Measurements from ENCODE around the gene REEP5.
"Not testable (repeated sequence)": the region's sequence is repeated elsewhere in the genome, so short reads cannot be mapped to it uniquely, and the experiment has no call there.

Gene REEP5

GRCh38 chr5:112866739-112867138, 55.3 kb downstream of the REEP5 start:
- H3K27me3 ChIP-seq (ENCODE audit: control insufficient read depth in 1 of 2, insufficient read depth in 2 of 2, low read length in 2 of 2) = no peaks in the 10 kb centered on the region
- peaks cover 24 to 48% of the 10 kb centered on the region in 2 donors for H3K36me3 ChIP-seq (ENCODE audit: control insufficient read depth in 2 of 2, insufficient read depth in 2 of 2, low read length in 2 of 2)
- H3K4me1 ChIP-seq (ENCODE audit: control insufficient read depth, insufficient read depth, low read length) = peaks cover 12% of the 10 kb centered on the region
- no peak overlapping the region for H3K4me3 ChIP-seq (ENCODE audit: low read length in 2 of 2)
- no peaks in the 10 kb centered on the region for H3K9me3 ChIP-seq (ENCODE audit: control insufficient read depth in 2 of 2, low read length in 2 of 2)
- no peak overlapping the region for H3K27ac ChIP-seq (ENCODE audit: low read length)
- no peak overlapping the region for H3K9ac ChIP-seq (ENCODE audit: low read length in 2 of 2)

- H3K27ac ChIP-seq (ENCODE audit: low read length) = no peak overlapping the region
These were observed 56.9 kb downstream of the REEP5 start for GRCh38 chr5:112865128-112865527.

GRCh38 chr5:112863549-112863948, 58.5 kb downstream of the REEP5 start:
- no peaks in the 10 kb centered on the region for H3K9me3 ChIP-seq (ENCODE audit: control insufficient read depth in 2 of 2, low read length in 2 of 2)
- no peak overlapping the region for H3K9ac ChIP-seq (ENCODE audit: low read length in 2 of 2)
- H3K4me3 ChIP-seq (ENCODE audit: low read length in 2 of 2) = no peak overlapping the region
- H3K27me3 ChIP-seq (ENCODE audit: control insufficient read depth in 1 of 2, insufficient read depth in 2 of 2, low read length in 2 of 2) = no peaks in the 10 kb centered on the region
- H3K27ac ChIP-seq (ENCODE audit: low read length) = no peak overlapping the region
- H3K4me1 ChIP-seq (ENCODE audit: control insufficient read depth, insufficient read depth, low read length) = peaks cover 16% of the 10 kb centered on the region
- H3K36me3 ChIP-seq (ENCODE audit: control insufficient read depth in 2 of 2, insufficient read depth in 2 of 2, low read length in 2 of 2) = peaks cover 7 to 31% of the 10 kb centered on the region in 2 donors

More at GRCh38 chr5:112865128-112865527, 56.9 kb downstream of the REEP5 start:
- Histone ChIP-seq H3K36me3 (ENCODE audit: control insufficient read depth in 2 of 2, insufficient read depth in 2 of 2, low read length in 2 of 2) (peaks cover 17 to 43% of the 10 kb centered on the region in 2 donors), H3K9ac (ENCODE audit: low read length in 2 of 2) (no peak overlapping the region), H3K9me3 (ENCODE audit: control insufficient read depth in 2 of 2, low read length in 2 of 2) (no peaks in the 10 kb centered on the region), H3K27me3 (ENCODE audit: control insufficient read depth in 1 of 2, insufficient read depth in 2 of 2, low read length in 2 of 2) (no peaks in the 10 kb centered on the region), H3K4me1 (ENCODE audit: control insufficient read depth, insufficient read depth, low read length) (peaks cover 16% of the 10 kb centered on the region), H3K4me3 (ENCODE audit: low read length in 2 of 2) (no peak overlapping the region)

- Histone ChIP-seq H3K9ac (ENCODE audit: low read length in 2 of 2) (peak overlapping the region; percentile 96 to 97), H3K27ac (ENCODE audit: low read length) (no peak overlapping the region), H3K36me3 (ENCODE audit: control insufficient read depth in 2 of 2, insufficient read depth in 2 of 2, low read length in 2 of 2) (peaks cover 7 to 23% of the 10 kb centered on the region in 2 donors)
These were observed 59.9 kb downstream of the REEP5 start for GRCh38 chr5:112862085-112862484.

GRCh38 chr5:112861638-112861985, 60.4 kb downstream of the REEP5 start:
- Histone ChIP-seq H3K9me3 (ENCODE audit: control insufficient read depth in 2 of 2, low read length in 2 of 2) (no peaks in the 10 kb centered on the region), H3K27ac (ENCODE audit: low read length) (peak overlapping the region; percentile 87), H3K27me3 (ENCODE audit: control insufficient read depth in 1 of 2, insufficient read depth in 2 of 2, low read length in 2 of 2) (no peaks in the 10 kb centered on the region), H3K9ac (ENCODE audit: low read length in 2 of 2) (peak overlapping the region; percentile 96 to 97), H3K4me1 (ENCODE audit: control insufficient read depth, insufficient read depth, low read length) (peaks cover 16% of the 10 kb centered on the region), H3K4me3 (ENCODE audit: low read length in 2 of 2) (peak overlapping the region; percentile 71 to 98), H3K36me3 (ENCODE audit: control insufficient read depth in 2 of 2, insufficient read depth in 2 of 2, low read length in 2 of 2) (peaks cover 5 to 20% of the 10 kb centered on the region in 2 donors)

More at GRCh38 chr5:112862085-112862484, 59.9 kb downstream of the REEP5 start:
- H3K9me3 ChIP-seq (ENCODE audit: control insufficient read depth in 2 of 2, low read length in 2 of 2) = no peaks in the 10 kb centered on the region
- H3K4me3 ChIP-seq (ENCODE audit: low read length in 2 of 2) = peak overlapping the region; percentile 71 to 98
- H3K27me3 ChIP-seq (ENCODE audit: control insufficient read depth in 1 of 2, insufficient read depth in 2 of 2, low read length in 2 of 2) = no peaks in the 10 kb centered on the region
- H3K4me1 ChIP-seq (ENCODE audit: control insufficient read depth, insufficient read depth, low read length) = peaks cover 16% of the 10 kb centered on the region

GRCh38 chr5:112860929-112861637, 60.9 kb downstream of the REEP5 start, which contains the start of gene SRP19:
SRP19 (plus strand) TSS chr5:112861287; CDS start chr5:112861377, 90 bp downstream.
- Histone ChIP-seq H3K27ac (ENCODE audit: low read length) (peak within 1 kb of the TSS; percentile 87), H3K4me1 (ENCODE audit: control insufficient read depth, insufficient read depth, low read length) (peaks cover 16% of the 10 kb centered on the region), H3K4me3 (ENCODE audit: low read length in 2 of 2) (peak within 1 kb of the TSS; percentile 71 to 98), H3K36me3 (ENCODE audit: control insufficient read depth in 2 of 2, insufficient read depth in 2 of 2, low read length in 2 of 2) (peaks cover 5 to 16% of the 10 kb centered on the region in 2 donors), H3K9me3 (ENCODE audit: control insufficient read depth in 2 of 2, low read length in 2 of 2) (no peaks in the 10 kb centered on the region), H3K27me3 (ENCODE audit: control insufficient read depth in 1 of 2, insufficient read depth in 2 of 2, low read length in 2 of 2) (no peaks in the 10 kb centered on the region), H3K9ac (ENCODE audit: low read length in 2 of 2) (peak within 1 kb of the TSS; percentile 96 to 97)

- H3K27me3 ChIP-seq (ENCODE audit: control insufficient read depth in 1 of 2, insufficient read depth in 2 of 2, low read length in 2 of 2); H3K9me3 ChIP-seq (ENCODE audit: control insufficient read depth in 2 of 2, low read length in 2 of 2): not testable (repeated sequence)
- Histone ChIP-seq H3K36me3 (ENCODE audit: control insufficient read depth in 2 of 2, insufficient read depth in 2 of 2, low read length in 2 of 2) (peaks cover 5 to 16% of the 10 kb centered on the region in 2 donors), H3K9ac (ENCODE audit: low read length in 2 of 2) (peak overlapping the region; percentile 96 to 97), H3K4me1 (ENCODE audit: control insufficient read depth, insufficient read depth, low read length) (peaks cover 16% of the 10 kb centered on the region), H3K4me3 (ENCODE audit: low read length in 2 of 2) (peak overlapping the region; percentile 71 to 98), H3K27ac (ENCODE audit: low read length) (peak overlapping the region; percentile 87)
These were observed 61.5 kb downstream of the REEP5 start for GRCh38 chr5:112860571-112860928.

- Histone ChIP-seq H3K4me3 (ENCODE audit: low read length in 2 of 2) (no peak overlapping the region), H3K27me3 (ENCODE audit: control insufficient read depth in 1 of 2, insufficient read depth in 2 of 2, low read length in 2 of 2) (no peaks in the 10 kb centered on the region), H3K36me3 (ENCODE audit: control insufficient read depth in 2 of 2, insufficient read depth in 2 of 2, low read length in 2 of 2) (peaks cover 0 to 2% of the 10 kb centered on the region in 2 donors), H3K9ac (ENCODE audit: low read length in 2 of 2) (no peak overlapping the region), H3K4me1 (ENCODE audit: control insufficient read depth, insufficient read depth, low read length) (peaks cover 10% of the 10 kb centered on the region), H3K27ac (ENCODE audit: low read length) (no peak overlapping the region), H3K9me3 (ENCODE audit: control insufficient read depth in 2 of 2, low read length in 2 of 2) (no peaks in the 10 kb centered on the region)
These were observed 64.2 kb downstream of the REEP5 start for GRCh38 chr5:112857866-112858265.

- Histone ChIP-seq H3K9me3 (ENCODE audit: control insufficient read depth in 2 of 2, low read length in 2 of 2) (no peaks in the 10 kb centered on the region), H3K27me3 (ENCODE audit: control insufficient read depth in 1 of 2, insufficient read depth in 2 of 2, low read length in 2 of 2) (no peaks in the 10 kb centered on the region), H3K9ac (ENCODE audit: low read length in 2 of 2) (no peak overlapping the region), H3K4me3 (ENCODE audit: low read length in 2 of 2) (no peak overlapping the region), H3K27ac (ENCODE audit: low read length) (no peak overlapping the region), H3K36me3 (ENCODE audit: control insufficient read depth in 2 of 2, insufficient read depth in 2 of 2, low read length in 2 of 2) (no peaks in the 10 kb centered on the region), H3K4me1 (ENCODE audit: control insufficient read depth, insufficient read depth, low read length) (no peaks in the 10 kb centered on the region)
These were observed 67.4 kb downstream of the REEP5 start for GRCh38 chr5:112854651-112855050.

- H3K4me3 ChIP-seq (ENCODE audit: low read length in 2 of 2) = no peak overlapping the region
- no peaks in the 10 kb centered on the region for H3K27me3 ChIP-seq (ENCODE audit: control insufficient read depth in 1 of 2, insufficient read depth in 2 of 2, low read length in 2 of 2)
These were observed 72.1 kb downstream of the REEP5 start for GRCh38 chr5:112849912-112850311.

GRCh38 chr5:112848116-112848811, 73.8 kb downstream of the REEP5 start:
- Histone ChIP-seq H3K4me3 (ENCODE audit: low read length in 2 of 2) (no peak overlapping the region), H3K27ac (ENCODE audit: low read length) (no peak overlapping the region), H3K36me3 (ENCODE audit: control insufficient read depth in 2 of 2, insufficient read depth in 2 of 2, low read length in 2 of 2) (no peaks in the 10 kb centered on the region), H3K9ac (ENCODE audit: low read length in 2 of 2) (no peak overlapping the region), H3K9me3 (ENCODE audit: control insufficient read depth in 2 of 2, low read length in 2 of 2) (no peaks in the 10 kb centered on the region), H3K4me1 (ENCODE audit: control insufficient read depth, insufficient read depth, low read length) (no peaks in the 10 kb centered on the region), H3K27me3 (ENCODE audit: control insufficient read depth in 1 of 2, insufficient read depth in 2 of 2, low read length in 2 of 2) (no peaks in the 10 kb centered on the region)

More at GRCh38 chr5:112849912-112850311, 72.1 kb downstream of the REEP5 start:
- no peaks in the 10 kb centered on the region for H3K9me3 ChIP-seq (ENCODE audit: control insufficient read depth in 2 of 2, low read length in 2 of 2)
- H3K9ac ChIP-seq (ENCODE audit: low read length in 2 of 2) = no peak overlapping the region
- H3K4me1 ChIP-seq (ENCODE audit: control insufficient read depth, insufficient read depth, low read length) = no peaks in the 10 kb centered on the region
- H3K36me3 ChIP-seq (ENCODE audit: control insufficient read depth in 2 of 2, insufficient read depth in 2 of 2, low read length in 2 of 2) = no peaks in the 10 kb centered on the region
- H3K27ac ChIP-seq (ENCODE audit: low read length) = no peak overlapping the region

Measured in stomach smooth muscle (tissue), 2 donors.